ENCODE data around the gene SYT7.

DNA sequence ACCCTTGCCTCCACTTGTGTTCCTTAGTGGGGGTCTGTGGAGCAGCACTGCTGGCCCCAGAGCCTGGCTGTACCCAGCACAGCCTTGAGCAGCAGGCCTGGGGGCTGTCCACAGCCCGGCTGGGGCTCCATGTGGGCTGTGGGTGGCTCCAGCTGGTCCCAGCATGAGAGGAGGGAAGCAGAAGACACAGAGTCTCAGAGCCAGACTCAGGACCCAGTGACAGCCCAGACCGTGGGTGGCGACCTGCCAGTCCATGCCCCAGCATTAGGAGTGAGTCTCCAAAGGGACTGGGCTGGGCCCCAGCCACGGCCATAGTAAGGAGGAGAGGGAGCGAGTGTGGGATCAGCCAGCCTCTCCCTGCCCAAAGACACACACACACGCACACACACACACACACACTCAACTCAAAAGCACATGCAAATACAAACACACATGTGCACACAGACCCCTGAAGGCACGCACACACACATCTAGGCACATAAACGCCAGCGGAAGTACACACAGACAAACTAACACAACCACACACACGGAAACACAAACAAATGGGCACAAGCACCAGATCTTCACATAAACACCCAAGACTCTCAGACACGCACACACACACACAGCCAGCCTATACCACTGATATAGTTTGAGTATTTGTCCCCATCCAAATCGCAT, 89.0 kb downstream of the SYT7 start:
- TF ChIP-seq CTCF (IDR thresholded peaks at IDR 0.05) (no peak), POLR2A (IDR thresholded peaks at IDR 0.05) (no peak), EP300 (IDR thresholded peaks at IDR 0.05) (no peak), POLR2AphosphoS5 (IDR thresholded peaks at IDR 0.05) (no peak)
